Fibroblast of skin of left quadriceps (primary cell): ENCODE results near the gene SH3BP2.

Experiments
- DNase-seq, 2 experiments: peaks; one replicate each; pipeline ENCODE4 v3.0.0-alpha.2; 2013; ENCODE audit warnings: low read depth in 2 of 2

SH3BP2 gene

GRCh38 chr4:2803624-2804448 is 11.0 kb downstream of the SH3BP2 start:
- no peak for DNase-seq

- DNase-seq = no peak
Observed at GRCh38 chr4:2804449-2804972, 11.6 kb downstream of the SH3BP2 start.

GRCh38 chr4:2804973-2805501 is 12.2 kb downstream of the SH3BP2 start:
- DNase-seq = no peak

- DNase-seq = no peak
Observed at GRCh38 chr4:2805712-2806389, 13.0 kb downstream of the SH3BP2 start.

- DNase-seq = no peak
Observed at GRCh38 chr4:2806390-2807355, 13.8 kb downstream of the SH3BP2 start.

GRCh38 chr4:2807571-2807970 is 14.7 kb downstream of the SH3BP2 start:
- no peak for DNase-seq

GRCh38 chr4:2808001-2808400 is 15.1 kb downstream of the SH3BP2 start:
- no peak for DNase-seq

GRCh38 chr4:2809610-2810180 is 16.8 kb downstream of the SH3BP2 start:
- no peak for DNase-seq

- no peak for DNase-seq
Observed at GRCh38 chr4:2810388-2810787, 17.5 kb downstream of the SH3BP2 start.

- DNase-seq = no peak
Observed at GRCh38 chr4:2811830-2812611, 19.1 kb downstream of the SH3BP2 start.

- no peak for DNase-seq
Observed at GRCh38 chr4:2812612-2813354, 19.9 kb downstream of the SH3BP2 start.

GRCh38 chr4:2813446-2814405 is 20.8 kb downstream of the SH3BP2 start:
- no peak for DNase-seq

- no peak for DNase-seq
Observed at GRCh38 chr4:2814627-2815270, 21.9 kb downstream of the SH3BP2 start.

- DNase-seq = no peak
Observed at GRCh38 chr4:2816401-2816954, 23.6 kb downstream of the SH3BP2 start.

- no peak for DNase-seq
Observed at GRCh38 chr4:2817137-2817536, 24.3 kb downstream of the SH3BP2 start.

GRCh38 chr4:2817701-2818350 is 24.9 kb downstream of the SH3BP2 start:
- DNase-seq = no peak

- DNase-seq = no peak
Observed at GRCh38 chr4:2818351-2818939, 25.6 kb downstream of the SH3BP2 start.
